ENCODE data around the gene SUCO. TPM values are rescaled to one million over a fixed set of nuclear protein-coding genes. Genes with fewer than 3 reads are reported as not detected.

The SUCO gene
- total and polyA plus RNA-seq, 2 of the 8 experiments (the other 6 are each of a cell fraction or from before 2014, with no cell fraction given), result 8.3 to 35.8 TPM

DNA sequence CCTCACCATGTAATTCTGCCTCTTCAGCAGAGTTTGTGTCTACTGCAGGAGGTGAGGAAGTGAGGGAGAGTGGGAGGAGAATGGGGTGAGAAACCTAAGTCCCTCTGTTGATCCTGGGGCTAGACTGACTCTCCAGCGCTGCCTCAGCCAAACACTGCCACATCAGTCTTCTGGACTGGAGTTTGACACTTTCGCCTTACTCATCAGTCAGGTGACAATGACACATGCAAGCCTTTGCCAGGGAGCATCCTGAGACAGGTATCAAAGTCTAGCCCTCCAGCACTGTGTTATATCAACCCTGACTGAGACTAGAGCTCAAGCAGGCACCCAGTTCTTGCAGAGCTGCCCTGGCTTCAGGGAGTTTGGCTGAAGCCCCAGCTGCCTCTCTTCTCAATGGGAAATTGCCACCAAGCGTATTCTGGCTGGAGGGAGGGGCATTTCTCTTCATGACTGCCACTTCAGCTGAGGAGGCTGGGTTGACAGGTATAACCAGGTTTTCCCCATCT, 33.3 kb upstream of the SUCO start (continued):
- TF ChIP-seq CHD2 (IDR thresholded peaks at IDR 0.05; ENCODE audit: low read length) (no peak), TBP (IDR thresholded peaks at IDR 0.05; ENCODE audit: low read depth, low read length) (no peak)
